Measurements from ENCODE around the gene MYADML2. TPM values are rescaled to one million over a fixed set of nuclear protein-coding genes. Genes with fewer than 3 reads are reported as not detected.
A peak's percentile ranks its signal among the peaks of the same experiment; 100 is the strongest.

MYADML2 gene
- total and polyA plus RNA-seq, 2 of the 8 experiments (the other 6 are each of a cell fraction or from before 2014, with no cell fraction given): 0.26 to 0.47 TPM

DNA sequence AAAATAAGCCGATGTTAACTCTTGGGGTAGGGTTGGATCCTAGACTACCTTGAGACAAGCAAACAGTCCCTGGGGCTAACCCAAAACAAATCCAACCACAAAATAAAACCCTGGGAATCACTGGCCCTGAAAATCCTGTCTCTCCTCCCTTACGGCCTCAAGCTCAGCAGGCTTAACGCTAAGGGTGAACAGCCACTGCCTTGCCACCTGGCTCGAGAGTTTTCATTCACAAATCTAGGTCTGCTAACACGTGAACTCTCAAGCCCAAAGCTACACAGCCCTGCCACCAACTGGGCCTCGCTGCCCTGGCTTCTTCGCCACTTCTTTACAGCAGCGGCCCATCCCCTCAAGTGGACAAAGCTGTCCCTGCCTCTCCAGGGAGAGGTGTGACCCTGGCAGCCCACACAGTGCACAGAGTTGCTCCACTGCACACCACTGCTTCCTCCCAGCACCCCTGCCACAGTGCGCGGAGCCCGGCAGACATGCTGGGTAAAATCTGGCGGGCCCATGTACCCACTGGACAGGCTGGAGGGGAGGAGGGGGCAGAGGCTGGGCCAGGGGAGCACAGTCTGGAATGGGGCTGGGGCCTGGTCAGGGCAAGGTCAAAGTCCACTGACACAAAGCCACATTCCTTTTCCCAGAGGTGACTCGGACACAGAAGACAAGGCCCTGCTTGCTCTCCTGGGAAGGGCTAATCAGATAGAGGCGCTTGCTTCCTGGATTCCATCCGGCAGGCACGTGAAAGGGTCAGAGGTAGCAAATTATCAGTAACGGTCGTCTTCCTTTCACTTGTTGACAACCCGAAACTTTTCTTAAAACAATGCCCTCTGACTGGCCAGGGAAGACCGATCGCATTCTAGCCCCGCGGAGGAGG is 36.8 kb downstream of the MYADML2 start:
- no peak overlapping the region for H4K91ac ChIP-seq (replicated peaks; ENCODE audit: insufficient read length, low read length)
- no peak overlapping the region for H2AFZ ChIP-seq (ENCODE audit: low read length)
- 0 out of 2 replicates have a peak overlapping the region, but pooled peaks have one; percentile 60 for H3K18ac ChIP-seq (ENCODE audit: extremely low read depth, low read length)
- POLR2A ChIA-PET (ENCODE audit: partially characterized antibody): interaction anchor here (0.7 to 8.7 kb wide), 8 partner anchors 9 to 120 kb away, joined by 3 to 135 read pairs (median 4); partner anchors contain the start of gene MAFG
- no peak overlapping the region; the same call in 1 of the 2 replicates for H2BK12ac ChIP-seq (ENCODE audit: low read depth, low read length)
- DNase-seq (ENCODE audit: low read depth in 1 of 2, low spot score in 2 of 2) (no peak), FAIRE-seq (no peak)
- no peak overlapping the region for H2BK120ac ChIP-seq (replicated peaks; ENCODE audit: low read depth, low read length)
- H2AK5ac ChIP-seq (ENCODE audit: low read depth, low read length): no peak overlapping the region
- peak overlapping the region; percentile 68 to 91 for H3K4me2 ChIP-seq (ENCODE audit: insufficient read depth in 1 of 2, low read depth in 2 of 2, low read length in 2 of 2)
- peak overlapping the region; percentile 61; the same call in 1 of the 2 replicates for H2BK15ac ChIP-seq (ENCODE audit: low read length)
- CTCF ChIA-PET (ENCODE audit: partially characterized antibody): interaction anchor here (0.9 to 1.7 kb wide), 5 partner anchors 29 to 121 kb away, joined by 3 to 7 read pairs (median 3); no protein-coding TSS in a partner anchor
- H3K56ac ChIP-seq (replicated peaks; ENCODE audit: insufficient read length, low read depth, low read length): no peak overlapping the region
- 59% methylated on average over 23 of the region's 23 CpGs; no CpG with 5 or more reads in 1 of the 2 experiments for WGBS, 2 experiments (ENCODE audit: extremely low coverage in 1 of 2, insufficient coverage in 1 of 2, insufficient read length in 1 of 2, insufficient replicate concordance in 2 of 2, low coverage in 1 of 2, low lambda C conversion rate in 2 of 2, missing lambda C conversion rate in 1 of 2)
- H3K36me3 ChIP-seq (ENCODE audit: control insufficient read depth in 2 of 4, insufficient read depth in 4 of 4, low read length in 3 of 4): peaks cover 8 to 21% (median 18%) of the 10 kb centered on the region in 4 experiments
- peak overlapping the region in 1 of 4 experiments; percentile 42; a peak in 2 of 7 replicates for H3K9ac ChIP-seq (replicated peaks in 1 of 4; ENCODE audit: extremely low read depth in 1 of 4, low read depth in 3 of 4, low read length in 3 of 4)
- H3K27ac ChIP-seq (ENCODE audit: low read depth, low read length): no peak overlapping the region
- peaks cover 0 to 10% (median 5%) of the 10 kb centered on the region in 4 experiments; a peak in 3 of 7 replicates for H3K4me1 ChIP-seq (replicated peaks in 1 of 4; ENCODE audit: control insufficient read depth in 3 of 4, insufficient read depth in 4 of 4, low read length in 3 of 4)
- H3K23me2 ChIP-seq (ENCODE audit: low read depth, low read length): peaks cover 6% of the 10 kb centered on the region; the same call in 1 of the 2 replicates
- peaks cover 3 to 40% of the 10 kb centered on the region in 2 experiments for H4K20me1 ChIP-seq (replicated peaks in 1 of 2; ENCODE audit: control insufficient read depth in 1 of 2, insufficient read depth in 2 of 2, low read length in 2 of 2)
- no peak overlapping the region for H3K14ac ChIP-seq (ENCODE audit: insufficient read length)
- no peak overlapping the region for H3K4ac ChIP-seq (replicated peaks; ENCODE audit: insufficient read length, low read depth, low read length)
- H3K9me3 ChIP-seq (ENCODE audit: insufficient read depth in 2 of 2, low read depth in 1 of 2, low read length in 1 of 2): no peaks in the 10 kb centered on the region
- H3K23ac ChIP-seq (ENCODE audit: insufficient read length): no peak overlapping the region
- no peaks in the 10 kb centered on the region for H3K79me2 ChIP-seq (ENCODE audit: control insufficient read depth in 1 of 2, insufficient read depth in 2 of 2, low read length in 2 of 2)
- H3K27me3 ChIP-seq (replicated peaks in 1 of 4; ENCODE audit: control insufficient read depth in 3 of 4, extremely low read depth in 1 of 4, insufficient read depth in 3 of 4, low read length in 3 of 4): peaks cover 0 to 4% (median 2%) of the 10 kb centered on the region in 4 experiments; a peak in 2 of 7 replicates
- no peak overlapping the region for H4K5ac ChIP-seq (ENCODE audit: insufficient read length, low read depth, low read length)
- peaks cover 2% of the 10 kb centered on the region; the same call in 1 of the 2 replicates for H3K79me1 ChIP-seq (ENCODE audit: low read depth, low read length)
- peak overlapping the region; percentile 45 to 88 (median 70) for H3K4me3 ChIP-seq (ENCODE audit: extremely low read depth in 1 of 4, insufficient read depth in 2 of 4, low read depth in 3 of 4, low read length in 4 of 4)
- H2BK20ac ChIP-seq (ENCODE audit: low read length): no peak overlapping the region
- H2BK5ac ChIP-seq (ENCODE audit: low read depth, low read length): no peak overlapping the region
- no peak overlapping the region for H4K8ac ChIP-seq (ENCODE audit: extremely low read depth, insufficient read depth, low read length)
- peak; percentile 10 for TF ChIP-seq ASH2L (IDR thresholded peaks at IDR 0.05; ENCODE audit: low read length)
- TF ChIP-seq SRF (IDR thresholded peaks at IDR 0.05; ENCODE audit: low read depth, low read length): no peak
- TF ChIP-seq, protein P1, sequence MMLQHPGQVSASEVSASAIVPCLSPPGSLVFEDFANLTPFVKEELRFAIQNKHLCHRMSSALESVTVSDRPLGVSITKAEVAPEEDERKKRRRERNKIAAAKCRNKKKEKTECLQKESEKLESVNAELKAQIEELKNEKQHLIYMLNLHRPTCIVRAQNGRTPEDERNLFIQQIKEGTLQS (IDR thresholded peaks at IDR 0.05; ENCODE audit: insufficient read depth, low read depth, low read length): no peak
- TF ChIP-seq NANOG (IDR thresholded peaks at IDR 0.05; ENCODE audit: insufficient read depth, low read depth, low read length, poor library complexity, severe bottlenecking): no peak
- no peak for TF ChIP-seq TEAD4 (IDR thresholded peaks at IDR 0.05; ENCODE audit: low read depth, low read length)
- TF ChIP-seq BCL11A (IDR thresholded peaks at IDR 0.05; ENCODE audit: low read depth in 2 of 2, low read length in 2 of 2): no peak
- TF ChIP-seq TAF7 (optimal IDR thresholded peaks at IDR 0.05; ENCODE audit: borderline replicate concordance, low read depth, low read length): no peak
- TF ChIP-seq SIN3A (conservative IDR thresholded peaks at IDR 0.05 in 1 of 2, IDR thresholded peaks at IDR 0.05 in 1 of 2; ENCODE audit: low read depth in 1 of 2, low read length in 2 of 2): 0 out of 4 replicates have a peak, but pooled peaks have one; percentile 11 to 23
